Epithelial cell of proximal tubule (primary cell): ENCODE measurements around the gene RASAL1. TPM values are rescaled to one million over a fixed set of nuclear protein-coding genes. Genes with fewer than 3 reads are reported as not detected.

Experiments used
- DNase-seq: peaks from one replicate; pipeline ENCODE4 v3.0.0-alpha.2; 2011; ENCODE audit warnings: low read depth
- H3K4me3 ChIP-seq: 2 replicates; pipeline ENCODE4 v1.5.1; 2011; ENCODE audit warnings: low read depth, mild to moderate bottlenecking, low read length
- CTCF ChIP-seq: conservative IDR thresholded peaks from 2 replicates; pipeline ENCODE4 v1.5.1; 2012; ENCODE audit warnings: low read depth, mild to moderate bottlenecking, low read length
- total RNA-seq: library from RNA; depleted of rRNA; stranded (reverse); fragments of >200 nt; gene quantifications from 2 replicates; pipeline ENCODE4 v1.2.3, GENCODE V29; 2015

RASAL1 gene
- total RNA-seq, 1 donor from 2014 or later: 2.0 TPM

GRCh38 chr12:113095405-113095804 lies 40.2 kb downstream of the RASAL1 start:
- H3K4me3 ChIP-seq: no peak overlapping the region
- no peak for TF ChIP-seq CTCF
- DNase-seq: no peak

- no peak for DNase-seq
- TF ChIP-seq CTCF: no peak
- no peak overlapping the region for H3K4me3 ChIP-seq
Observed at GRCh38 chr12:113094738-113095137, 40.8 kb downstream of the RASAL1 start.

GRCh38 chr12:113093409-113094101 lies 42.0 kb downstream of the RASAL1 start:
- no peak for DNase-seq
- H3K4me3 ChIP-seq: no peak overlapping the region
- TF ChIP-seq CTCF: no peak

- DNase-seq: no peak
- no peak overlapping the region for H3K4me3 ChIP-seq
- TF ChIP-seq CTCF: peak; percentile 40
Observed at GRCh38 chr12:113092607-113093408, 42.8 kb downstream of the RASAL1 start.

- DNase-seq: no peak
- H3K4me3 ChIP-seq: no peak overlapping the region
- TF ChIP-seq CTCF: no peak
Observed at GRCh38 chr12:113091506-113091905, 44.1 kb downstream of the RASAL1 start.

GRCh38 chr12:113090740-113091139 lies 44.8 kb downstream of the RASAL1 start:
- H3K4me3 ChIP-seq: no peak overlapping the region
- DNase-seq: no peak
- no peak for TF ChIP-seq CTCF
